Colonic mucosa (tissue), 4 donors: ENCODE measurements around the gene GUSB. TPM values are rescaled to one million over a fixed set of nuclear protein-coding genes. Genes with fewer than 3 reads are reported as not detected.

Experiments used
- DNase-seq: peaks from one replicate; pipeline ENCODE4 v3.0.0-alpha.2; 2020
- H3K27ac ChIP-seq: fragments of 200-600 bp; one replicate; pipeline ENCODE4 v1.8.0; 2021
- H3K27me3 ChIP-seq: fragments of 200-600 bp; one replicate; pipeline ENCODE4 v1.8.0; 2021
- H3K36me3 ChIP-seq: fragments of 200-600 bp; one replicate; pipeline ENCODE4 v1.8.0; 2021
- H3K4me1 ChIP-seq: fragments of 200-600 bp; one replicate; pipeline ENCODE4 v1.8.0; 2021; ENCODE audit warnings: mild to moderate bottlenecking
- H3K4me3 ChIP-seq: fragments of 200-600 bp; one replicate; pipeline ENCODE4 v1.8.0; 2021
- H3K9ac ChIP-seq, 2 donors: one replicate each; pipeline ENCODE4 v1.7.0; 2013; ENCODE audit warnings: control low read depth in 2 of 2, low read depth in 2 of 2, low read length in 2 of 2
- H3K9me3 ChIP-seq: fragments of 200-600 bp; one replicate; pipeline ENCODE4 v1.8.0; 2021
- intact Hi-C: fragments of 100-400 bp; cut with DNase I; formaldehyde crosslinking; loops from one replicate; pipeline ENCODE4 v1.14.1; 2022
- total RNA-seq, 2 donors: library from RNA; stranded (reverse); fragmentation: NEBNext Ultra II Directional in 1 of 2; extraction: Animal tissue kit (Norgen Biotek cat#: 25700) in 1 of 2; gene quantifications; one replicate each; pipeline ENCODE4 v1.2.1, GENCODE V29; 2021
- TF ChIP-seq, protein P1 (sequence below): fragments of 200-600 bp; IDR thresholded peaks from one replicate; pipeline ENCODE4 v1.8.0; 2022; ENCODE audit warnings: antibody characterized with exemption, mild to moderate bottlenecking
- donor health status: healthy.
- donor health status: DM: no; HTN: no; CAD: no.
- donor health status: DM: no; HTN: no; CAD: no.

Gene GUSB
- total RNA-seq, 2 donors from 2014 or later, result 63.7 to 80.0 TPM

DNA sequence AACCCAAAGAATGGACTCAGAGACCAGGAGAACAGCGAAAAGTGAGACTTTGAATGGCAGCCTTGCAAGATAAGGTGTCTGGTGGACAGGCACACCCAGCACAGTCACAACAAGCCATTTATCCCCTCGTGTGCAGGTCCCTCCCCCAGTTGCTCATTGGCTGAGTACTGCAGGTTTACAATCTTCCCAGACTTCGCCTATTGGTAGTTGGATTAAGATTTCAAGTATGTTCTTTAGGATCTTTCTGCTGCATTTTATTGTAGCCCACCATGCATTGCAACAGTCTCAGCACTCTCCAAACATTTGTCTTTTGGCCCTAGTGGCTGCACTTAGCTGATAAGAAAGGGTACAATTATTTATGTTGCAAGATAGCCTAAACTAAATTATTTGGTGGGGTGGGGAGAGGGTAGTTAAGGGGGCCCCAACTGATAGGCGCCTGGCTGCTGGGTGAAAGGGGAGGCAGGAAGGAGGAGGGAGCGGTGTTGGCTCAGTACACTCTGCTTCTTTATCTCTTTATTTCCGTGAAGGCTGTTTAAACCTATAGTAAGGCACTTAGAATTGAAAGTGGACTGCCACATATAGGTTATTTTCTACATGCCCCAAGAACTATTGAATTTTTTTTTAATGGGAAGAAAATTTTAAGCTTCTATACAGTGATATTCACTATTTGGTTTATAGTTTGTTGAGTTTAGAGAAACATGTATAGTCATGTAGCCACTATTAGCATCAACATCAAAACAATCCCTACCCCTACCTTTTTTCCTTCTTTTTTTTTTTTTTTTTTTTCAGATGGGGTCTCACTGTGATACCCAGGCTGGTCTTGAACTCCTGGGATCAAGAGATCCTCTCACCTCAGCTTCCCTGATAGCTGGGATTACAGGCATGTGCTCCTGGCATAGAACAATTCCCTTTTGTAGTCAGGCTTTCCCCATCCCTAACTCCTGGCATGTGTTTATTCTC is 54.2 kb downstream of the GUSB start:
- peak; percentile 45 for DNase-seq

DNA sequence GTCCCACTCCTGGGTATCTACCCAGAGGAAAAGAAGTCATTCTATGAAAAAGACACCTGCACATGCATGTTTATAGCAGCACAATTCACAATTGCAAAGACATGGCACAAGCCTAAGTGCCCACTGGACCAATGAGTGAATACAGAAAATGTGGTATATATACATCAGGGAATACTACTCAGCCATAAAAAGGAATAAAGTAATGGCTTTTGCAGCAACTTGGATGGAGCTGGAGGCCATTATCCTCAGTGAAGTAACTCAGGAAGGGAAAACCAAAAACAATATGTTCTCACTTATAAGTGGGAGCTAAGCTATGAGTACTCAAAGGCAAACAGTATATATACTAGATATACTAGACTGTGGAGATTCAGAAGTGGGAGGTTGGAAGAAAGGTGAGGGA is 55.4 kb downstream of the GUSB start:
- TF ChIP-seq, protein P1, sequence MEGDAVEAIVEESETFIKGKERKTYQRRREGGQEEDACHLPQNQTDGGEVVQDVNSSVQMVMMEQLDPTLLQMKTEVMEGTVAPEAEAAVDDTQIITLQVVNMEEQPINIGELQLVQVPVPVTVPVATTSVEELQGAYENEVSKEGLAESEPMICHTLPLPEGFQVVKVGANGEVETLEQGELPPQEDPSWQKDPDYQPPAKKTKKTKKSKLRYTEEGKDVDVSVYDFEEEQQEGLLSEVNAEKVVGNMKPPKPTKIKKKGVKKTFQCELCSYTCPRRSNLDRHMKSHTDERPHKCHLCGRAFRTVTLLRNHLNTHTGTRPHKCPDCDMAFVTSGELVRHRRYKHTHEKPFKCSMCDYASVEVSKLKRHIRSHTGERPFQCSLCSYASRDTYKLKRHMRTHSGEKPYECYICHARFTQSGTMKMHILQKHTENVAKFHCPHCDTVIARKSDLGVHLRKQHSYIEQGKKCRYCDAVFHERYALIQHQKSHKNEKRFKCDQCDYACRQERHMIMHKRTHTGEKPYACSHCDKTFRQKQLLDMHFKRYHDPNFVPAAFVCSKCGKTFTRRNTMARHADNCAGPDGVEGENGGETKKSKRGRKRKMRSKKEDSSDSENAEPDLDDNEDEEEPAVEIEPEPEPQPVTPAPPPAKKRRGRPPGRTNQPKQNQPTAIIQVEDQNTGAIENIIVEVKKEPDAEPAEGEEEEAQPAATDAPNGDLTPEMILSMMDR, result no peak
- no peak for DNase-seq
- Histone ChIP-seq H3K27ac (no peak overlapping the region), H3K4me1 (no peaks in the 10 kb centered on the region), H3K36me3 (no peaks in the 10 kb centered on the region), H3K4me3 (no peak overlapping the region), H3K9ac (no peak overlapping the region), H3K9me3 (no peaks in the 10 kb centered on the region), H3K27me3 (no peaks in the 10 kb centered on the region)
- intact Hi-C loops, result no loop called here

More for the DNA sequence above, 54.2 kb downstream of the GUSB start:
- intact Hi-C loops, result no loop called here
- Histone ChIP-seq H3K36me3 (no peaks in the 10 kb centered on the region), H3K9ac (no peak overlapping the region), H3K27me3 (no peaks in the 10 kb centered on the region), H3K4me3 (no peak overlapping the region), H3K4me1 (no peaks in the 10 kb centered on the region), H3K9me3 (no peaks in the 10 kb centered on the region), H3K27ac (no peak overlapping the region)
- TF ChIP-seq, protein P1, result no peak

DNA sequence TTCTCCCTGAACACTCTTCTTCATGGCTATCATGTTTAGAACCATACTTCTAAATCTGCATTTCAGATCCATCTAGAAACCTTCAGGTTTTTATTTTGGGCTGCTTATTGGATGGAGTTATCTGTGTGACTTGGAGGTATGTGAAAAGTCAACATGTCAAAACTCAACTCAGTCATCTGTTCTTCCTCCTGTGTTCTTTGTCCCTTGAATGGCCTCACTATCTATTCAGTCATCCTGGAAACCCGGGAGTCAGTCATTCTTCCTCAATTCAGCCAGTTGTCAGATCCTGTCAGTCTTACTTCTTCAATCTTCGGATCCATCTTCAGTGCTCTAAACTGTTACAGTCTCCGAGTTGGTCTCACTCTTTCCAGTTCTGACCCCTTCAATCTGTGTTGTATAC is 57.0 kb downstream of the GUSB start:
- no peak for DNase-seq
- Histone ChIP-seq H3K9me3 (no peaks in the 10 kb centered on the region), H3K9ac (no peak overlapping the region), H3K4me3 (no peak overlapping the region), H3K4me1 (no peaks in the 10 kb centered on the region), H3K27me3 (no peaks in the 10 kb centered on the region), H3K36me3 (no peaks in the 10 kb centered on the region), H3K27ac (no peak overlapping the region)
- TF ChIP-seq, protein P1, result no peak
- intact Hi-C loops, result no loop called here

DNA sequence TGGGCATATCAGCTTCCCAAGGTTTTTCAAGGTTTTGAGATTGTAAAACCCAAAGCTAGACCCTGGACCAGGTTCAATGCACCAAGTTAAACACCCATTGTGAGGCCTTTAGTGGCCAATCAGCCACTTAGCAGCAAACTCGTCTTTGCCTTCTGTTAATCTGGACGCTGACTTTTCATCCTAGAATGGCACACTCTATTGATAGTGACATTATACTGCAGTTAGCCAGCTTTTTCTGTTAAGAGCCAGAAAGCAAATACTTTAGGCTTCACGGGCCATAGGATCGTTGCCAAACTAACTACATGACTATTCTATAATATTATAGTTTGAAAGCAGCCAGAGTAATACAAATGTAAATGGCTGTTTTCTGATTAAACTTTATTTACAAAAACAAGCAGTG is 57.8 kb downstream of the GUSB start:
- DNase-seq, result no peak
- H3K4me3 ChIP-seq, result no peak overlapping the region
- no peak overlapping the region for H3K27ac ChIP-seq
- TF ChIP-seq, protein P1, result no peak
- H3K9ac ChIP-seq, result no peak overlapping the region
- no peaks in the 10 kb centered on the region for H3K9me3 ChIP-seq
- no peaks in the 10 kb centered on the region for H3K36me3 ChIP-seq
- intact Hi-C loops, result no loop called here
- H3K4me1 ChIP-seq, result no peaks in the 10 kb centered on the region
- H3K27me3 ChIP-seq, result no peaks in the 10 kb centered on the region

DNA sequence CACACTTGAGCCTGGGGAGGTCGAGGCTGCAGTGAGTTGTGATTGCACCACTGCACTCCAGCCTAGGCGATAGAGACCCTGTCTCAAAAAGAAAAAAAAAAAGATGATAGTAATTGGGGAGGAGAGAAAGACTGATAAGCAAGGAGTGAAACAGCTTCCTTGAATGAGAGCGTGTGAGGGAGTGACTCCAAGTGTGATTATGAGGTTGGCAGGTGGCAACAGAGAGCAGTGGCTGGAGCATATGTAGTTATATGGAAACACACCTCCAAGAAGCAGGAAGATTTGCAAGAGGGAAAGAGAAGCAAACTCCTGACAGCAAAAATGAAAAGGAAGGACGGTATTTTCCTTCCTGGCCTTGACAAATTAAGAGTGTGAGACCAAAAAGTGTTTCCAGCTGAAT is 58.7 kb downstream of the GUSB start:
- no peaks in the 10 kb centered on the region for H3K9me3 ChIP-seq
- no peak overlapping the region for H3K9ac ChIP-seq
- no peak for DNase-seq
- no peak overlapping the region for H3K27ac ChIP-seq
- no peak overlapping the region for H3K4me3 ChIP-seq
- H3K36me3 ChIP-seq, result no peaks in the 10 kb centered on the region
- TF ChIP-seq, protein P1, result no peak
- H3K4me1 ChIP-seq, result no peaks in the 10 kb centered on the region
- intact Hi-C loops, result no loop called here
- no peaks in the 10 kb centered on the region for H3K27me3 ChIP-seq
